Stimulated activated CD8-positive, alpha-beta memory T cell treated with anti-CD3 and anti-CD28 coated beads, Interleukin-4, amount 100 ng/mL, for 48 hours (primary cell): ENCODE data around the gene COL27A1.
A peak's percentile ranks its signal among the peaks of the same experiment; 100 is the strongest.
"Not testable (repeated sequence)": the region's sequence is repeated elsewhere in the genome, so short reads cannot be mapped to it uniquely, and the experiment has no call there.

Source experiments
- DNase-seq: peaks from one replicate; pipeline ENCODE4 v3.0.0-alpha.2; 2020

COL27A1 gene

DNA sequence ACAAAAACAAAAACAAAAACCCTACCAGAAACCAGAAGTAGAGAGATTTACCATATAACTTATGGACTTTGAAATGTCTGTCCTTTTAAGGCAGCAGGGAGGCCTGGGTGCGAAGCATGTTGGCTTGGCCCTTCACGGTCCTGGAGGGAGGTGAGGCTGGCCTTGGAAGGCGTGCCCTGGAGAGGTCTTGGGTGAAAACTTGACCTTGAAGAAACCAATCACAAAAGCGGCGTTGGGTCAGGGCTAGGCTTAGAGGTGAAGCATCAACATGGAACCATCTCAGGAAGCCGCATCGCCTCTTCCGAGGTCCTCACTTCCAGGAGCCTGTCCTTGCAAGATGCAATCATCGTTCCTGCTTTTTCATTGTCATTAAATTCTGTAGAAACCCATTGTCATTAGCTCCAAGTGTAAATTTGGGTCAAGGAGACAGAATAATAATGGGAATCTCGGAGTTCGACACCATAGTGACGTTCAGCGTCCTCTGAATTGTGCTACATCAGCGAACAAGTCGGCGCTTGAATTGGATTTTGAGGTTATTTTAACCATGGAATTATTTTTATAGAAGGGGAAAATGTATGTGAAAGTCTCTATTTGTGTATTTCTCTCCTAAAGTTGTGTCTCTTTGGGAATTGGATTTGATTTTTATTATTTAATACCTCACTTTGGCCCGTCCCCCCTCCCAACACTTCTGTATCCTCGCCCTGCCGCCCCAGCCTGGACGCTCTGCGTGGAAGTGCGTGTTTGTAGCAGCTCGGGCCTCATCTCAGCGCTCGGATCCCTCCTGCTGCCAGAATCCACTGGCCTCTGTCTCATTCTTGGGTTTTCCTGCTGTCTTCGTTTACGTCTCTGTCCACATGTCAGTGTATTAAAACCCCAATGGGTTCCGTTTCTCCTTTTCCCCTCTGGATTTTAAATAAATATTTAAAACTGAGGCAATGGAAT, 156.5 kb downstream of the COL27A1 start:
- peak; percentile 20 for DNase-seq

DNA sequence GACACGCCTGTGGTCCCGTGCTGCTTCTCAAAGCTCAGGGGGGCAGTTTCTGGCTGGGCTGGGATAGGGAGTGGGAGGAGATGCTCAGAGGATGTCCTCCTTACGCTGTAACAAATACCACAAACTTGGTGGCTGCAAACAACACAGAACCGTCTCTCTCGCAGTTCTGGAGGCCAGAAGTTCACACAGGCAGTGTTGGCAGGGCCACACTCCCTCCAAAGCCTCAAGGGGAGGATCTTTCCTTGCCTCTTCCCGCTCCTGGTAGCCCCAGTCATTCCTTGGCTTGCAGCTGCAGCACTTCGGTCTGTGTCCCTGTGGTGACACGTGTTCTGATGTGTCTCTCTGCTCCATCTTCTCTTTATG, 157.2 kb downstream of the COL27A1 start:
- peak; percentile 7 for DNase-seq

- no peak for DNase-seq
Observed at GRCh38 chr9:114313186-114313585, 157.8 kb downstream of the COL27A1 start.

DNA sequence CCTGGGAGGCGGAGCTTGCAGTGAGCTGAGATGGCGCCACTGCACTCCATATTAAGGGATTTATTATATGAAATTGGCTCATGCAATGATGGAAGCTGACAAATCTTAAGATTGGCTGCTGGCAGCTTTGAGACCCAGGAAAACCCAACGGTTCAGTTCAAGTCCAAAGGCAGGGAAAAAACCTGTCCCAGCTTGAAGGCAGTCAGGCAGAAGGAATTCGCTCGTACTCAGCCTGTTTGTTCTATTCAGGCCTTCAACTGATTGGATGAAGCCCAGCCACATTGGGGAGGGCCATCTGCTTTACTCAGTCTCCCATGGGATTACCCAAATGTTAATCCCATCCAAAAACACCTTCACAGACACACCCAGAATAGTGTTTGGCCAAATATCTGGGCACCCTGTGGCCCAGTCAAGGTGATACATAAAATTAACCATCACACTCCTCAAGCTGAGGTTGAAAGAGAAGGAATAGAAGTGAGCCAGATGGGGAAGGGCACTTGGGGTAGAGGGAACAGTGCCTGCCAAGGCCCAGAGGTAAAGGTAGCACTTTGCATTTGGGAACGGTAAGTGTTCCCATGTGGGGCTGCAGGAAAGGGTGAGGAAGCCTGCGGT, 159.0 kb downstream of the COL27A1 start:
- peak; percentile 7 for DNase-seq

DNA sequence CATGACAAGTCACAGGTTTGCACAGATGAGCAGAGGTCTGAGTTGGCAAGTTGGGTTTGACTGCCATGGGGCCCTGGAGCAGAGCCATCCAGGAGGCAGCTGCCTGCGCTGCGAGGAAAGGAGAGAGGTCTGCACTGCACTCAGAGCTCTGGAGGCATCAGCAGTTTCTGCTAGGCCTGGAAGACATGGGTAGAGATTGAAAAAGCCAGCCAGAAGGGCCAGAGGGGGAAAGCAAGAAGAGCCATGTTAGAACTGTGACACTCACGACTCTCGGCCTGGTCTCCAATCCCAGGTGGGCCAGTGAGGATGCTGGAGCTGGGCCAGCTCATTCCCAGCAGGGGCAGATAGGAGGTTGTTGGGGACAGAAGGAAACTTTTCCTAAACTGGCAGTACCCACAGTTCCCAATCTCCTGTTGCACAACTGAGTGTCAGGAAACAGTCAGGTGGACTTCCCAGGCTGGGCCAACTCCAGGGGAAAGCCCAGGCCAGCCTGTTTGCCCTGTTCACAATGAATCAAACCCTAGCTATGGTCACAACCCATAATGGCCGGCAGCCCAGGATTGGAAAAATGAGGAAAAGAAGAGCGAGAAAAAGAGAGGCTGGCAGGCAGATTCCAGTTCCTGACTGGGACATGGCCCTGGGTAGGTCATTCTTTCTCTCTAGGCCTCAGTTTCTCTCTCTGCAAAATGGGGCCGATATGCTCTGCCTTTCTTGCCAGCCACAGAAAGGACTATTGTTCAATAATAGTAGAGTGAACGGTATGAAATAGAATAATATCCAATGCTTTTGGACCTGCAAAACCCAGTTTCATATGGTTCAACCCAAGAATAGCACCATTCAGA, 159.8 kb downstream of the COL27A1 start:
- peak; percentile 10 for DNase-seq

GRCh38 chr9:114315723-114316363, 160.5 kb downstream of the COL27A1 start:
- DNase-seq, result no peak

DNA sequence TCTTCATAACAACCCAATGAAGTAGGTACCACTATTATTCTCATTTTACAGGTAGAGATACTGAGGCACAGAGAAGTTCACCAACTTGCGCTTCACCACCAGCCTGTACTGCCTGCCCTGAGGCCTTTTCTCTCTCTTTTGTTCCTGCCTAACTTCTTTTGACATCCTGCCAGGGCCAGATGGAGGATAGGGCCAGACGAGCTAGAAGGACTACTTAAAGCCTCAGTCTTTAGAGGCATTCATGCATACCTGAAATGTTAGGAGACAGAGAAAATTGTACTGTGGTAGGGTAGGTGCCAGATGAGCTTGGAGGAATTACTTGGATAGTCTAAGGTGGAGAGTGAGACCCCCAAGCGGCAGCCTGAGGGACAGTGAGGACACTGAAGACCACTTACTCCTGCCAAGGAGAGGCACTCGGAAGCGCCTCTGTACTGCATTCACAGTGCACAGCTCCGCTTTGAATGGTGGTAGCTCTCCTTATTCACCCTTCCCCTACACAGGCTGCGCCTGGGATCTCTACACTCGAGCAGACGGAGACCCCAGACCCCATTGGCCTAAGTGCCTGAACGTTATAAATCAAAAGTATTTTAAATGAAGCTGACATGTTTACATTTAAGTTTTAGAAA, 161.4 kb downstream of the COL27A1 start:
- peak; percentile 8 for DNase-seq

DNA sequence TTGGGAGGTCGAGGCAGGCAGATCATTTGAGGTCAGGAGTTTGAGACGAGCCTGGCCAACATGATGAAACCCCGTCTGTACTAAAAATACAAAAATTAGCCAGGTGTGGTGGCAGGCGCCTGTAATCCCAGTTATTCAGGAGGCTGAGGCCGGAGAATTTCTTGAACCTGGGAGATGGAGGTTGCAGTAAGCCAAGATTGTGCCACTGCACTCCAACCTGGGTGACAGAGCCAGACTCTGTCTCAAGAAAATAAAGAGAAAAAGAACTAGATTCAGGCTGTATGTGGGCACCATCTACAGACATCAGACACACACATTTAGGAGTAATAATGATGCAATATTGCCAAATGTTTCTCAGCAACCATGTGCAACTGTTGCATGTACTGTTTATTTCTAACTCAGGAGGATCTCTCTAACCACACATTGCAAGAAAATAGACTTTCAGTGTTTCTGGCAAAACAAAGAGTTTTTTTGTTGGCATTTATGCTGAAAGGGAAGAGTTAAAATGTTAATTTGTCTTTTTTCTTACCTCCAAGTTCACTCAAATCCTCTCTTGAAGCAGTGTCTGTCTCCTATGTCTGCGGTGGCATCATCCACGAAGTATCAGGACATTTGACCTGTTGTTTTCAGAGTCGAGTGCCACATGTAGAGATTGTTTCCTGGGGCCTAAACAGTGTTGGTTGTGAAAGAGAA, 162.5 kb downstream of the COL27A1 start:
- peak; percentile 14 for DNase-seq

DNA sequence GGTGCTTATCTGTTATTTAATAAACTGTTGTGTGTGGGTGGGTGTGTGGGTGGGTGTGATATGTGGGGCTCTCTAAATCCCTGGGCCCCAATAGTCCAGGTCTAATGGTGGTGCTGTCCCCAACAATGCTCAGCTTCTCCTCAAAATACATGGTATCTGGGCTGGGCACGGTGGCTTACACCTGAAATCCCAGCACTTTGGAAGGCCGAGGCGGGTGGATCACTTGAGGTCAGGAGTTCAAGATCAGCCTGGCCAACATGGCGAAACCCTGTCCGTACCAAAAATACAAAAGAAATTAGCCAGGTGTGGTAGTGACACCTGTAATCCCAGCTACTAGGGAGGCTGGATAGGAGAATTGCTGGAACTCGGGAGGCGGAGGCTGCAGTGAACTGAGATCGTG, 163.1 kb downstream of the COL27A1 start:
- DNase-seq, result no peak

GRCh38 chr9:114319147-114319546, 163.8 kb downstream of the COL27A1 start:
- no peak for DNase-seq

DNA sequence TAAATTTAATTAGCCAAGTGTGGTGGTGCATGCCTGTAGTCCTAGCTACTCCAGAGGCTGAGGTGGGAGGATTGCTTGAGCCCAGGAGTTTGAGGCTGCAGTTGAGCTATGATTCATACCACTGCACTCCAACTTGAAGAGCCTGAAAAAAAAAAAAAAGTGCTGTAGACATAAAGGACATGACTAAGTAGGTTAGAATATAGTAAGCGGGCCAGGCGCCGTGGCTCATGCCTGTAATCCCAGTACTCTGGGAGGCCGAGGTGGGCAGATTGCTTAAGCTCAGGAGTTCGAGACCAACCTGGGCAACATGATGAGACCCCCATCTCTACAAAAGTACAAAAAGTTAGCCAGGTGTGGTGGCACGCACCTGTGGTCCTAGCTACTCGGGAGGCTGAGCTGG, 165.4 kb downstream of the COL27A1 start:
- not testable (repeated sequence) for DNase-seq

DNA sequence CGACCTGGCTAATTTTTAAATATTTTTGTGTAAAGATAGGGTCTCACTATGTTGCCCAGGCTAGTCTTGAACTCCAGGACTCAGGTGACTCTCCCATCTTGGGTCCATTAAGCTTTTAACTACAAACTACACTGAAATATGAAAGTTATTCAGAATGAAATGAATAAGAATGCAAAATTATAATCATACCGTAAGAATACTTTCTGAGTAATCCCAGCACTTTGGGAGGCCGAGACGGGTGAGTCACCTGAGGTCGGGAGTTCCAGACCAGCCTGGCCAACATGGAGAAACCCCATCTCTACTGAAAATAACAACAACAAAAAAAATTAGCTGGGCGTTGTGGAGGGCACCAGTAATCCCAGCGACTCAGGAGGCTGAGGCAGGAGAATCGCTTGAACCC, 166.4 kb downstream of the COL27A1 start:
- peak; percentile 55 for DNase-seq

DNA sequence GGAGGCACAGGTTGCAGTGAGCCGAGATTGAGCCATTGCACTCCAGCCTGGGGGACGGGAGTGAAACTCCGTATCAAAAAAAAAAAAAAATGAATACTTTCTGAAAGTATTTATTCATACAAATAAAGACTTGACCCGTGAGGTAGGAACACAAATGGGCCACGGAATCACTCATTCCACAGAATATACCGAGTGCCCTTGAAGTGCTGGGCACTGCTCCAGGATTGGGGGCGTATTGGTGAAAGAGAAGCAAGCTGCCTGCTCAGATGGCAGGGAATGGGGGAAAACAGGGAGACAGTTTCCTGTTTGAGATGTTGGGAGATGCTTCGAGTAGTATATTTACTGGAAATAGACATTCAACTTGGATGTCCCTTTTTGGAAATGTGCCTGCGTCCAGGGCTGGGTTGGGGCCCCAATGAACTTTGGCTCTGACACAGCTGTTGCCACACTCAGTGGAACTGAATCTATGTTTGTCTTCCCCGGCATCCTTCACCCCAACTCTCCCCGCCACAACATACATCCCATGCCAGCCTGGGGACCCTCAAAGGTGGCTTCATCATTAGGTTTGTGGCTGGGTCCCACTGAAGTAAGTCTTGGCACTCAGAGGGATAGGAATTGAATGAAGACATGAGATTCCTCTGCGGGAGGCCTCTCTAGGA, 167.0 kb downstream of the COL27A1 start:
- DNase-seq, result not testable (repeated sequence)

GRCh38 chr9:114322831-114323531, 167.6 kb downstream of the COL27A1 start, which contains the start of gene ORM1:
ORM1 (plus strand) TSS chr9:114323098; CDS start chr9:114323134, 36 bp downstream.
- DNase-seq, result not testable (repeated sequence)

GRCh38 chr9:114323849-114324248, 168.5 kb downstream of the COL27A1 start:
- DNase-seq, result not testable (repeated sequence)

- DNase-seq, result no peak
Observed at GRCh38 chr9:114324492-114324891, 169.2 kb downstream of the COL27A1 start.

GRCh38 chr9:114324965-114325364, 169.6 kb downstream of the COL27A1 start:
- not testable (repeated sequence) for DNase-seq

DNA sequence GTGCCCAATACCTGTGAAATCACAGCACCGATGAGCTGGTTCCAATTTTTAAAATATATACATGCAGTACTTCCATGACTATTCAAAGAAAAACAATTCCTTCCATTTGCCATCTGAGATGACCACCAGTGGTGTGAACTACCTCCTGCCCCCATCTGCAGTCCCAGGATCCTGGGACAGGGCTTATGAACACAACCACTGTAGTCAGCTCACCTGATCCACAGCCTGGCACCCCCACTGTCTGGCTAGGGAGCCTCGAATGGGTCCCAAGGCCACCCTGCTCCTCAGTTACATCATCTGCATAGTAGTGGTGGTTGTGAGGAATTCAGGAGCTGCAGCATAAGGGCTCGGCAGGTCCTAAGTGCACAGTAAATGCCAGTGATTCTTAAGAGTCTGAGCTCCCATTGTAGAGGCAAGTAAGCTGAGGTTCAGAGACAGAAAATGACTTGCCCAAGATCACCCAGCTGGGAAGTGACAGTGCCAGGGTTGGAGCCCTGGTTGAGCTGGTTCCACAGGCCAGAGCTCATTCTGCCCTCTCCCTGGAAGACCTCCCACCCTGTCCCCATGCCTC, 170.4 kb downstream of the COL27A1 start:
- not testable (repeated sequence) for DNase-seq

- no peak for DNase-seq
Observed at GRCh38 chr9:114327749-114328148, 172.4 kb downstream of the COL27A1 start.

DNA sequence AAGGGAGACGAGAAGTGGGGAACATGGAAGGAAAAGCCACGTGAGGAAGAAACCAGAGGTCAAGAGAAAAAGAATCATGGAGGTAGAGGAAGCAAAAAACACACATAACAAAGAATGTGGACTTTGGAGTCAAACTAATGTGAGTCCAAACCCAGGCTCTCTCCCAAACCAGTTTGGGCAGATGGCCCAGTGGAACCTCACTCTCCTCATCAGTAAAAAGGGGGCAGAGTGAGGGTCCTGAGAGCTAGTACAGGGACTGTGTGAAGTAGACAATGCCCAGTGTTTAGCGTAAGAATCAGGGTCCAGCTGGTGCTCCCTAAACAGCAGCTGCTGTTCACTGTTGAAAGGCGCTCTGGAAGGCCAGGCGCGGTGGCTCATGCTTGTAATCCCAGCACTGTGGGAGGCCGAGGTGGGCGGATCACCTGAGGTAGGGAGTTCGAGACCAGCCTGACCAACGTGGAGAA, 173.1 kb downstream of the COL27A1 start:
- not testable (repeated sequence) for DNase-seq
